CD4-positive, alpha-beta T cell (primary cell): Measurements from ENCODE around the gene NEURL3. TPM values are rescaled to one million over a fixed set of nuclear protein-coding genes. Genes with fewer than 3 reads are reported as not detected.
"Not testable (repeated sequence)": the region's sequence is repeated elsewhere in the genome, so short reads cannot be mapped to it uniquely, and the experiment has no call there.

Source experiments
- ATAC-seq: fragments of 200-7000 bp; cut with Tn5 transposase; one replicate; pipeline ENCODE4 v1.10.0; 2022; ENCODE audit warnings: mild to moderate bottlenecking; ENCODE audit not compliant: poor library complexity
- CTCF ChIA-PET: fragments of 350-600 bp; sonication (Branson Sonifier 250); formaldehyde crosslinking; loops from one replicate; lab custom pipeline; 2021; ENCODE audit warnings: antibody characterized with exemption, inconsistent platforms; lab: Charles Lee
- POLR2A ChIA-PET: fragments of 350-600 bp; sonication (Branson Sonifier 250); formaldehyde crosslinking; loops from one replicate; lab custom pipeline; 2021; ENCODE audit warnings: antibody characterized with exemption, inconsistent platforms; lab: Charles Lee
- DNase-seq, 14 experiments: peaks; one replicate each; pipeline ENCODE4 v3.0.0-alpha.2; 2013 to 2020; ENCODE audit warnings: mixed read lengths in 2 of 14
- H3K27ac ChIP-seq, 2 donors: one replicate each; pipeline versions ENCODE4 v1.5.1 to v1.7.0; 2013; ENCODE audit warnings: low read length in 2 of 2, low read depth in 1 of 2, mild to moderate bottlenecking in 1 of 2
- H3K27me3 ChIP-seq, 2 experiments: 1 replicate in 1 of 2; 2 replicates in 1 of 2; pipeline versions ENCODE4 v1.6.1 to v1.7.0; 2013; ENCODE audit warnings: low read length in 2 of 2, control low read depth in 1 of 2, mild to moderate bottlenecking in 1 of 2, moderate library complexity in 1 of 2; ENCODE audit not compliant: insufficient read depth in 2 of 2, control insufficient read depth in 1 of 2
- H3K36me3 ChIP-seq: one replicate; pipeline ENCODE4 v1.6.1; 2013; ENCODE audit warnings: low read length, control low read depth; ENCODE audit not compliant: insufficient read depth
- H3K4me1 ChIP-seq: one replicate; pipeline ENCODE4 v1.6.1; 2013; ENCODE audit warnings: low read length, control low read depth; ENCODE audit not compliant: insufficient read depth
- H3K4me3 ChIP-seq: one replicate; pipeline ENCODE4 v1.5.1; 2013; ENCODE audit warnings: mild to moderate bottlenecking, low read length, moderate library complexity
- H3K9me3 ChIP-seq, 2 experiments: 1 replicate in 1 of 2; 2 replicates in 1 of 2; pipeline versions ENCODE4 v1.6.1 to v1.7.0; 2013; ENCODE audit warnings: low read length in 2 of 2, mild to moderate bottlenecking in 2 of 2, control low read depth in 1 of 2, moderate library complexity in 1 of 2; ENCODE audit not compliant: control insufficient read depth in 1 of 2, insufficient read depth in 1 of 2
- H3K27ac Mint-ChIP-seq: one replicate; pipeline ENCODE4 v1.8.0; 2020; ENCODE audit warnings: mixed read lengths
- H3K27me3 Mint-ChIP-seq: one replicate; pipeline ENCODE4 v1.8.0; 2021; ENCODE audit warnings: mixed read lengths
- H3K36me3 Mint-ChIP-seq: one replicate; pipeline ENCODE4 v1.8.0; 2021; ENCODE audit warnings: low read depth, mixed read lengths
- H3K4me1 Mint-ChIP-seq: one replicate; pipeline ENCODE4 v1.8.0; 2021; ENCODE audit warnings: low read depth, mixed read lengths
- H3K4me3 Mint-ChIP-seq: one replicate; pipeline ENCODE4 v1.8.0; 2020; ENCODE audit warnings: mild to moderate bottlenecking, mixed read lengths
- H3K9me3 Mint-ChIP-seq: one replicate; pipeline ENCODE4 v1.8.0; 2020; ENCODE audit warnings: mixed read lengths
- intact Hi-C, 2 experiments: fragments of 100-400 bp; cut with DNase I in 1 of 2; cut with micrococcal nuclease in 1 of 2; formaldehyde crosslinking; loops; one replicate each; pipeline versions ENCODE4 v1.15.1 to v1.9.0; 2023 to 2025; cut with DNase I, micrococcal nuclease
- polyA plus RNA-seq, 2 donors: library from polyadenylated mRNA; unstranded; fragments of 120-200 nt; gene quantifications; one replicate each; pipeline ENCODE4 v1.2.1, GENCODE V29; 2013
- total RNA-seq, 174 experiments: library from RNA in 2 of 174; stranded (reverse) in 2 of 174; gene quantifications; one replicate each; pipeline ENCODE4 v1.2.3 and lab custom pipeline; 2021 to 2026
- TF ChIP-seq, protein P1 (sequence below): fragments of 200-600 bp; IDR thresholded peaks from one replicate; pipeline ENCODE4 v1.8.0; 2022; ENCODE audit warnings: antibody characterized with exemption, mild to moderate bottlenecking

The NEURL3 gene, protein sequence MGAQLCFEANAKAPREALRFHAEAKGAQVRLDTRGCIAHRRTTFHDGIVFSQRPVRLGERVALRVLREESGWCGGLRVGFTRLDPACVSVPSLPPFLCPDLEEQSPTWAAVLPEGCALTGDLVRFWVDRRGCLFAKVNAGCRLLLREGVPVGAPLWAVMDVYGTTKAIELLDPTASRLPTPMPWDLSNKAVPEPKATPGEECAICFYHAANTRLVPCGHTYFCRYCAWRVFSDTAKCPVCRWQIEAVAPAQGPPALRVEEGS
- total RNA-seq: not detected
- 0.06 TPM for polyA plus RNA-seq (2013, experiment 1 of 2)
- not detected for polyA plus RNA-seq (2013, experiment 2 of 2)
- 0 to 3.5 (median 0.24) reads per million in 172 experiments for total RNA-seq (lab: John Stamatoyannopoulos, UW)

DNA sequence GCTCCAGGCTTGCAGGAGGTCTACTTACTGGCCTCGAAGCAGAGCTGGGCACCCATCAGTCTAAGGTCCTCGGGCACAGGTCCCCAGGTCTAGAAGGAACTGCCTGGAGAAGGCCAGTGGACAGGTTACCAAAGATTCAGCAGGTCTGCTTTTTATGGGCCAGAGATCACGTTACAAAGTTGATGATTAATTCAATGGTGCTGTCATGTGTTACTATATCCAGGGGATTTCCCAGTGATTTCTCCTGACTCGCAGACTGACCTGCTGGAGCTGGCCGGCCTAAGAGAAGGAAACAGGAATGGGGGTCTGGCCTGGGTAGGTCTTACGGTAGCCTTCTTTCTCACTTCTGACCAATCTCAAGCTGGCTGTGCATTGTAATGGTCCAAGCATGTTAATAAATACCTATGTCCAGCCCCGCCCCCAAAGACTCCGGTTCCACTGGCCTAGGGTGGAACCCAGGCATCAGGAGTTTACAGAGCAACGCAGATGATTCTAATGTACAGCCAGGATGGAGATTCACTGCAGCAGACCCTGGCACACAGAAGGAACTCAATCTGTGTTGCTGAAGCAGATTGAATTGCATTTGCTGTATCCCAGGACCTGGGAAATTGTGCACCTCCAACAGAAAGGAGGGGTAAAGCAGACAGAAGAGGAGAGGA is at the start of gene NEURL3:
Gene NEURL3 (minus strand): TSS at position 127 of the 659 bp plus-strand sequence. CDS start 71 bp downstream, at position 56.
- ATAC-seq (no peak), DNase-seq (no peak)
- CTCF ChIA-PET: no interaction called here
- intact Hi-C loops: loop anchor here in 1 of 2 experiments (5.0 to 10.0 kb wide), 4 partner anchors 33 to 481 kb away; partner anchors contain the start of gene STARD7
- no peaks in the 10 kb centered on the region for H3K9me3 Mint-ChIP-seq
- no peaks in the 10 kb centered on the region for H3K36me3 ChIP-seq
- H3K36me3 Mint-ChIP-seq: no peaks in the 10 kb centered on the region
- TF ChIP-seq, protein P1, sequence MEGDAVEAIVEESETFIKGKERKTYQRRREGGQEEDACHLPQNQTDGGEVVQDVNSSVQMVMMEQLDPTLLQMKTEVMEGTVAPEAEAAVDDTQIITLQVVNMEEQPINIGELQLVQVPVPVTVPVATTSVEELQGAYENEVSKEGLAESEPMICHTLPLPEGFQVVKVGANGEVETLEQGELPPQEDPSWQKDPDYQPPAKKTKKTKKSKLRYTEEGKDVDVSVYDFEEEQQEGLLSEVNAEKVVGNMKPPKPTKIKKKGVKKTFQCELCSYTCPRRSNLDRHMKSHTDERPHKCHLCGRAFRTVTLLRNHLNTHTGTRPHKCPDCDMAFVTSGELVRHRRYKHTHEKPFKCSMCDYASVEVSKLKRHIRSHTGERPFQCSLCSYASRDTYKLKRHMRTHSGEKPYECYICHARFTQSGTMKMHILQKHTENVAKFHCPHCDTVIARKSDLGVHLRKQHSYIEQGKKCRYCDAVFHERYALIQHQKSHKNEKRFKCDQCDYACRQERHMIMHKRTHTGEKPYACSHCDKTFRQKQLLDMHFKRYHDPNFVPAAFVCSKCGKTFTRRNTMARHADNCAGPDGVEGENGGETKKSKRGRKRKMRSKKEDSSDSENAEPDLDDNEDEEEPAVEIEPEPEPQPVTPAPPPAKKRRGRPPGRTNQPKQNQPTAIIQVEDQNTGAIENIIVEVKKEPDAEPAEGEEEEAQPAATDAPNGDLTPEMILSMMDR: no peak
- no peaks in the 10 kb centered on the region for H3K9me3 ChIP-seq
- POLR2A ChIA-PET: interaction anchor here (1.0 kb wide), 1 partner anchor 36 kb away, joined by 3 read pairs; no protein-coding TSS in a partner anchor
- H3K27me3 Mint-ChIP-seq: peaks cover 16% of the 10 kb centered on the region
- peaks cover 5 to 11% of the 10 kb centered on the region in 2 experiments for H3K27me3 ChIP-seq
- H3K4me1 ChIP-seq: peaks cover 37% of the 10 kb centered on the region
- H3K4me3 ChIP-seq: no peak within 1 kb of the TSS
- no peak within 1 kb of the TSS for H3K4me3 Mint-ChIP-seq
- H3K27ac ChIP-seq: no peak within 1 kb of the TSS
- peaks cover 31% of the 10 kb centered on the region for H3K4me1 Mint-ChIP-seq
- H3K27ac Mint-ChIP-seq: no peak within 1 kb of the TSS

DNA sequence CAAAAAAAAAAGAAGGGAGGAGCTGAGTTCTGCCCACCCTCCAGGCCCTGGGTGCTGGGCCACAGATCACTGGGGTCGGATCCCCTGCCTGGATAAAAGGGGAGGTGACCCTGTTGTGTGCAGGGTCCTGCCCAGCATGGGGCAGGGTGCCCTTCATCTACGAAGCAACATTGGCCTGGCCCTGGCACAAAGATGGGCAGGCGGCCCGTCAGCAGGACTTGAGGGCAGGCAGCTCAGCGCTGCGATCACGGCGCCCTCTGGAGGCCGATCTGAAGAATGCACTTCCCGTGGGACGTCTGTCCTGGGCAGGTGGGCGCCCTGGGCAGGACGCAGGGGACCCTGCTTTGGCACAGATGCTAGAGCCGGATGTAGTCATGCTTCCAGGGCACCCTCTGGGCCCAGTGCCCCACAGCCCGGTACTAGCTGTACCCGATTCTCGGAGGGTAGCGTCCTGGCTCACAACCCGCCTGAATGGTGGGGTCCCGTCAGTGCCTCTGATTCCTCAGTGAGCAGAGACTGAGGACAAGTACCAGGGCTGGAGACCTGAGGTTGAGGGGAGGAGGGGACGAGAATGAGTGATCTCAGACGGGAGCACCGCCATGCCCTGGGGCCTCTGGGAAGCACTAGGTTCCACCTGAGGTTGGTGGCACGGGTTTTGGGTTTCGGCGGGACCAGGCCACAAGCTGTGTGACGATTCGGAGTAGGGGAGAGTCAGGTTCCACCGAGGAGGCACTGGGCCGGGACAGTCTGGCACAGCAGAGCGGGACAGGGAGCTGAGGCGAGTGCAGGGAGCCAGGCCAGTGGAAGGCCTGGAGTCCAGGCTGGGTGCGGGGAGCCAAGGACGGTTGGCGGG is 49.4 kb upstream of the NEURL3 start:
- Histone ChIP-seq H3K4me3 (peak overlapping the region; percentile 7), H3K27me3 (no peaks in the 10 kb centered on the region), H3K9me3 (no peaks in the 10 kb centered on the region), H3K36me3 (peaks cover 32% of the 10 kb centered on the region), H3K27ac (no peak overlapping the region), H3K4me1 (peaks cover 20% of the 10 kb centered on the region)
- DNase-seq: peak; percentile 57 to 88 (median 67)
- no peaks in the 10 kb centered on the region for H3K9me3 Mint-ChIP-seq
- CTCF ChIA-PET: interaction anchor here (0.6 to 1.9 kb wide), 15 partner anchors 8 to 407 kb away, joined by 3 to 54 read pairs (median 4); partner anchors contain the start of gene ARID5A
- peak; percentile 56 for ATAC-seq
- no peaks in the 10 kb centered on the region for H3K27me3 Mint-ChIP-seq
- TF ChIP-seq, protein P1: peak; percentile 98
- H3K36me3 Mint-ChIP-seq: peaks cover 21% of the 10 kb centered on the region
- no peak overlapping the region for H3K4me3 Mint-ChIP-seq
- intact Hi-C loops: loop anchor here (1.0 to 2.0 kb wide), 7 partner anchors 16 to 195 kb away; no protein-coding TSS in a partner anchor
- peak overlapping the region; percentile 79 for H3K27ac Mint-ChIP-seq
- POLR2A ChIA-PET: interaction anchor here (0.6 to 6.7 kb wide), 11 partner anchors 10 to 1460 kb away, joined by 3 to 145 read pairs (median 4); partner anchors contain the start of genes ARID5A, CNNM3 and KANSL3
- peaks cover 29% of the 10 kb centered on the region for H3K4me1 Mint-ChIP-seq

DNA sequence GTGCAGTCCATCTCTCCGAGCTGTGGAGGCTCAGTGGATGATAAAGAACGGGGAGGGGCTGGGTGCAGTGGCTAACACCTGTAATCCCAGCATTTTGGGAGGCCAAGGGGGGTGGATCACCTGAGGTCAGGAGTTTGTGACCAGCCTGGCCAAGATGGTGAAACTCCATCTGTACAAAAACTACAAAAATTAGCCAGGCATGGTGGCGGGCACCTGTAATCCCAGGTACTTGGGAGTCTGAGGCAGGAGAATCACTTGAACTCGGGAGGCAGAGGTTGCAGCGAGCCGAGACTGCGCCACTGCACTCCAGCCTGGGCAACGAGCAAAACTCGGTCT is 48.8 kb upstream of the NEURL3 start:
- not testable (repeated sequence) for H3K27ac ChIP-seq, DNase-seq, H3K9me3 ChIP-seq, H3K27me3 ChIP-seq, ATAC-seq, H3K4me3 Mint-ChIP-seq, H3K9me3 Mint-ChIP-seq, H3K27me3 Mint-ChIP-seq
- intact Hi-C loops: loop anchor here (1.0 to 2.0 kb wide), 7 partner anchors 15 to 195 kb away; no protein-coding TSS in a partner anchor
- peak overlapping the region; percentile 79 for H3K27ac Mint-ChIP-seq
- ChIA-PET POLR2A (interaction anchor here (0.6 to 6.7 kb wide), 11 partner anchors 9 to 1461 kb away, joined by 3 to 145 read pairs (median 4); partner anchors contain the start of genes ARID5A, CNNM3 and KANSL3), CTCF (interaction anchor here (0.6 to 1.9 kb wide), 15 partner anchors 9 to 406 kb away, joined by 3 to 54 read pairs (median 4); partner anchors contain the start of gene ARID5A)
- H3K4me3 ChIP-seq: peak overlapping the region; percentile 7
- peaks cover 38% of the 10 kb centered on the region for H3K36me3 ChIP-seq
- peaks cover 22% of the 10 kb centered on the region for H3K36me3 Mint-ChIP-seq
- peaks cover 29% of the 10 kb centered on the region for H3K4me1 Mint-ChIP-seq
- H3K4me1 ChIP-seq: peaks cover 22% of the 10 kb centered on the region
